H1 (cell line): ENCODE measurements around the gene GNG12. TPM values are rescaled to one million over a fixed set of nuclear protein-coding genes. Genes with fewer than 3 reads are reported as not detected.

ENCODE experiments used
- CTCF ChIA-PET: fragments of 300-600 bp; sonication (Branson Sonifier 250); formaldehyde crosslinking; loops from one replicate; lab custom pipeline; 2021; ENCODE audit not compliant: partially characterized antibody; lab: Charles Lee
- POLR2A ChIA-PET: fragments of 300-600 bp; sonication (Branson Sonifier 250); formaldehyde crosslinking; loops from one replicate; lab custom pipeline; 2021; ENCODE audit warnings: inconsistent platforms; ENCODE audit not compliant: partially characterized antibody; lab: Charles Lee
- DNase-seq, 2 experiments: peaks; one replicate each; pipeline versions ENCODE4 v3.0.0 to v3.0.0-alpha.2; 2010 to 2022; ENCODE audit warnings: low spot score in 2 of 2, low read depth in 1 of 2, mixed read lengths in 1 of 2
- FAIRE-seq: peaks from 2 replicates; lab custom pipeline; 2011; peaks lifted over from hg19 to GRCh38; lab: Jason Lieb, UNC
- H2AFZ ChIP-seq: 2 replicates; pipeline ENCODE4 v1.8.1; 2012; ENCODE audit warnings: low read length, inconsistent platforms
- H2AK5ac ChIP-seq: 2 replicates; pipeline ENCODE4 v1.6.1; 2013; ENCODE audit warnings: low read depth, low read length
- H2BK120ac ChIP-seq: replicated peaks from 2 replicates; pipeline ENCODE3; 2013; ENCODE audit warnings: low read depth, low read length, inconsistent platforms
- H2BK12ac ChIP-seq: 2 replicates; pipeline ENCODE4 v1.6.1; 2013; ENCODE audit warnings: low read depth, low read length
- H2BK15ac ChIP-seq: 2 replicates; pipeline ENCODE4 v1.6.1; 2013; ENCODE audit warnings: low read length
- H2BK20ac ChIP-seq: 2 replicates; pipeline ENCODE4 v1.6.1; 2013; ENCODE audit warnings: low read length
- H2BK5ac ChIP-seq: 2 replicates; pipeline ENCODE4 v1.6.1; 2013; ENCODE audit warnings: low read depth, low read length
- H3K14ac ChIP-seq: 2 replicates; pipeline ENCODE4 v1.6.1; 2013; ENCODE audit warnings: inconsistent platforms; ENCODE audit not compliant: insufficient read length
- H3K18ac ChIP-seq: 2 replicates; pipeline ENCODE4 v1.6.1; 2013; ENCODE audit warnings: low read length; ENCODE audit errors: extremely low read depth
- H3K23ac ChIP-seq: 2 replicates; pipeline ENCODE4 v1.6.1; 2013; ENCODE audit warnings: inconsistent platforms; ENCODE audit not compliant: insufficient read length
- H3K23me2 ChIP-seq: 2 replicates; pipeline ENCODE4 v1.6.1; 2013; ENCODE audit warnings: low read depth, low read length
- H3K27ac ChIP-seq: 2 replicates; pipeline ENCODE4 v1.6.1; 2011; ENCODE audit warnings: low read depth, low read length, inconsistent platforms
- H3K27me3 ChIP-seq, 4 experiments: replicated peaks in 1 of 4; 1 replicate in 1 of 4; 2 replicates in 3 of 4; pipeline versions ENCODE4 v1.6.1 to v1.8.1; 2011 to 2013; ENCODE audit warnings: low read length in 3 of 4, mild to moderate bottlenecking in 3 of 4, inconsistent platforms in 2 of 4, mixed read lengths in 2 of 4, moderate library complexity in 1 of 4; ENCODE audit not compliant: control insufficient read depth in 3 of 4, insufficient read depth in 3 of 4; ENCODE audit errors: extremely low read depth in 1 of 4
- H3K36me3 ChIP-seq, 4 experiments: 2 replicates each; pipeline versions ENCODE4 v1.6.1 to v1.8.1; 2011 to 2013; ENCODE audit warnings: mild to moderate bottlenecking in 4 of 4, low read length in 3 of 4, moderate library complexity in 2 of 4, control low read depth in 1 of 4, inconsistent platforms in 1 of 4; ENCODE audit not compliant: insufficient read depth in 4 of 4, control insufficient read depth in 2 of 4
- H3K4ac ChIP-seq: replicated peaks from 2 replicates; pipeline ENCODE3; 2013; ENCODE audit warnings: low read length, low read depth, mixed read lengths, inconsistent platforms; ENCODE audit not compliant: insufficient read length
- H3K4me1 ChIP-seq, 4 experiments: replicated peaks in 1 of 4; 1 replicate in 1 of 4; 2 replicates in 3 of 4; pipeline versions ENCODE4 v1.6.1 to v1.8.1; 2011 to 2013; ENCODE audit warnings: low read length in 3 of 4, inconsistent platforms in 2 of 4, mixed read lengths in 1 of 4; ENCODE audit not compliant: insufficient read depth in 4 of 4, control insufficient read depth in 3 of 4
- H3K4me2 ChIP-seq, 2 experiments: 2 replicates each; pipeline versions ENCODE4 v1.6.1 to v1.8.1; 2011 to 2013; ENCODE audit warnings: low read depth in 2 of 2, low read length in 2 of 2, control low read depth in 1 of 2, inconsistent platforms in 1 of 2, mild to moderate bottlenecking in 1 of 2; ENCODE audit not compliant: insufficient read depth in 1 of 2
- H3K4me3 ChIP-seq, 4 experiments: fragments of 200-600, 300-600 bp in 1 of 4; sonication (generic), shearing (Covaris generic), sonication (Bioruptor Twin) in 1 of 4; 2 replicates each; pipeline versions ENCODE4 v1.5.1 to v1.8.1; 2011 to 2016; ENCODE audit warnings: low read length in 4 of 4, low read depth in 3 of 4, control low read depth in 2 of 4, inconsistent platforms in 2 of 4, mild to moderate bottlenecking in 2 of 4, mixed read lengths in 1 of 4, moderate library complexity in 1 of 4; ENCODE audit not compliant: insufficient read depth in 2 of 4; ENCODE audit errors: extremely low read depth in 1 of 4
- H3K56ac ChIP-seq: replicated peaks from 2 replicates; pipeline ENCODE3; 2013; ENCODE audit warnings: low read depth, mild to moderate bottlenecking, mixed read lengths, low read length, inconsistent platforms; ENCODE audit not compliant: insufficient read length
- H3K79me1 ChIP-seq: 2 replicates; pipeline ENCODE4 v1.6.1; 2013; ENCODE audit warnings: low read depth, low read length, control low read depth
- H3K79me2 ChIP-seq, 2 experiments: 2 replicates each; pipeline versions ENCODE4 v1.6.1 to v1.8.1; 2012 to 2013; ENCODE audit warnings: low read length in 2 of 2, mild to moderate bottlenecking in 2 of 2, inconsistent platforms in 1 of 2; ENCODE audit not compliant: insufficient read depth in 2 of 2, control insufficient read depth in 1 of 2
- H3K9ac ChIP-seq, 4 experiments: replicated peaks in 1 of 4; 1 replicate in 1 of 4; 2 replicates in 3 of 4; pipeline versions ENCODE4 v1.6.1 to v1.8.1; 2011 to 2013; ENCODE audit warnings: low read depth in 3 of 4, low read length in 3 of 4, control low read depth in 2 of 4, mild to moderate bottlenecking in 2 of 4, moderate library complexity in 2 of 4, inconsistent platforms in 1 of 4; ENCODE audit errors: extremely low read depth in 1 of 4
- H3K9me3 ChIP-seq, 2 experiments: 2 replicates each; pipeline versions ENCODE4 v1.6.1 to v1.8.1; 2012 to 2013; ENCODE audit warnings: mild to moderate bottlenecking in 2 of 2, moderate library complexity in 2 of 2, control low read depth in 1 of 2, inconsistent platforms in 1 of 2, low read depth in 1 of 2, low read length in 1 of 2, mixed read lengths in 1 of 2; ENCODE audit not compliant: insufficient read depth in 2 of 2
- H4K20me1 ChIP-seq, 2 experiments: replicated peaks in 1 of 2; 2 replicates each; pipeline versions ENCODE3 to v1.8.1; 2011 to 2013; ENCODE audit warnings: inconsistent platforms in 2 of 2, low read length in 2 of 2, mild to moderate bottlenecking in 1 of 2; ENCODE audit not compliant: insufficient read depth in 2 of 2, control insufficient read depth in 1 of 2
- H4K5ac ChIP-seq: 2 replicates; pipeline ENCODE4 v1.6.1; 2013; ENCODE audit warnings: low read length, low read depth, mixed read lengths, inconsistent platforms; ENCODE audit not compliant: insufficient read length
- H4K8ac ChIP-seq: 2 replicates; pipeline ENCODE4 v1.8.0; 2013; ENCODE audit warnings: mild to moderate bottlenecking, moderate library complexity, low read length, inconsistent platforms; ENCODE audit not compliant: insufficient read depth; ENCODE audit errors: extremely low read depth
- H4K91ac ChIP-seq: replicated peaks from 2 replicates; pipeline ENCODE3; 2013; ENCODE audit warnings: low read length, mixed read lengths, inconsistent platforms; ENCODE audit not compliant: insufficient read length
- ATF2 ChIP-seq: IDR thresholded peaks from 2 replicates; pipeline ENCODE4 v1.6.1; 2012; ENCODE audit warnings: low read length, inconsistent platforms
- CREB1 ChIP-seq: IDR thresholded peaks from 2 replicates; pipeline ENCODE4 v1.6.1; 2012; ENCODE audit warnings: inconsistent platforms
- MAFK ChIP-seq: IDR thresholded peaks from 2 replicates; pipeline ENCODE4 v1.6.1; 2012; ENCODE audit warnings: low read depth, mild to moderate bottlenecking, improper control_type of control experiment, low read length
- SRF ChIP-seq: IDR thresholded peaks from 2 replicates; pipeline ENCODE4 v1.6.1; 2011; ENCODE audit warnings: mild to moderate bottlenecking, low read depth, low read length, moderate library complexity
- WGBS, 2 experiments: shearing (Covaris generic) in 1 of 2; methylation state at CpG; one replicate each; pipeline versions ENCODE4 v1.1.6 to v1.1.7; 2013 to 2015; ENCODE audit warnings: low lambda C conversion rate in 2 of 2, mixed read lengths in 2 of 2, inconsistent platforms in 1 of 2, low coverage in 1 of 2, missing lambda C conversion rate in 1 of 2; ENCODE audit not compliant: insufficient replicate concordance in 2 of 2, insufficient coverage in 1 of 2, insufficient read length in 1 of 2; ENCODE audit errors: extremely low coverage in 1 of 2, missing lambda C conversion rate in 1 of 2; 5-methylcytosine and 5-hydroxymethylcytosine counted together
- polyA plus RNA-seq, 7 experiments: library from polyadenylated mRNA; depleted of rRNA in 3 of 7; stranded (reverse) in 5 of 7; unstranded in 2 of 7; fragments of >200 nt in 5 of 7; fragments of 200-250 nt in 2 of 7; gene quantifications; 1 replicate in 5 of 7; 2 replicates in 1 of 7; 4 replicates in 1 of 7; pipeline versions ENCODE4 v1.2.1 to v1.2.3, GENCODE V29; 2011 to 2013; ENCODE audit warnings: missing spikeins in 2 of 7, mixed read lengths in 2 of 7
- total RNA-seq: library from RNA; stranded (reverse); fragmentation: NEBNext Ultra II Directional; extraction: Animal tissue kit (Norgen Biotek cat#: 25700); gene quantifications from 2 replicates; pipeline ENCODE4 v1.2.1, GENCODE V29; 2021

The GNG12 gene
- total and polyA plus RNA-seq, 2 of the 8 experiments (the other 6 are each of a cell fraction or from before 2014, with no cell fraction given) = 11.4 to 35.8 TPM

- H2BK120ac ChIP-seq = no peak overlapping the region
- H4K5ac ChIP-seq = no peak overlapping the region
- no peak overlapping the region for H2AK5ac ChIP-seq
- no peaks in the 10 kb centered on the region; the same call in 1 of the 2 replicates for H3K23me2 ChIP-seq
- H3K27me3 ChIP-seq = no peaks in the 10 kb centered on the region
- no peak overlapping the region for H3K4me2 ChIP-seq
- DNase-seq (no peak), FAIRE-seq (no peak)
- no peak overlapping the region for H3K27ac ChIP-seq
- no peak overlapping the region for H3K18ac ChIP-seq
- H4K91ac ChIP-seq = no peak overlapping the region
- no peaks in the 10 kb centered on the region for H3K9me3 ChIP-seq
- H3K23ac ChIP-seq = no peak overlapping the region
- H2AFZ ChIP-seq = no peak overlapping the region
- no peak overlapping the region for H3K14ac ChIP-seq
- H2BK20ac ChIP-seq = no peak overlapping the region
- H2BK5ac ChIP-seq = no peak overlapping the region
- no peak overlapping the region for H3K4ac ChIP-seq
- no peaks in the 10 kb centered on the region for H3K79me2 ChIP-seq
- no peaks in the 10 kb centered on the region for H3K36me3 ChIP-seq
- H2BK15ac ChIP-seq = no peak overlapping the region
- H4K20me1 ChIP-seq = no peaks in the 10 kb centered on the region
- WGBS, 2 experiments = 90 to 100% methylated on average over 1 to 2 of the region's 2 CpGs
- POLR2A ChIA-PET = interaction anchor here (0.9 to 1.4 kb wide), 2 partner anchors 9 to 12 kb away, joined by 3 read pairs; no protein-coding TSS in a partner anchor
- H3K4me3 ChIP-seq = no peak overlapping the region
- H3K56ac ChIP-seq = no peak overlapping the region
- CTCF ChIA-PET = interaction anchor here (0.6 to 5.0 kb wide), 17 partner anchors 7 to 475 kb away, joined by 3 to 29 read pairs (median 4); no protein-coding TSS in a partner anchor
- no peak overlapping the region for H4K8ac ChIP-seq
- no peaks in the 10 kb centered on the region for H3K79me1 ChIP-seq
- no peak overlapping the region for H2BK12ac ChIP-seq
- no peaks in the 10 kb centered on the region for H3K4me1 ChIP-seq
- H3K9ac ChIP-seq = no peak overlapping the region
- TF ChIP-seq CREB1 = no peak
- no peak for TF ChIP-seq ATF2
- no peak for TF ChIP-seq MAFK
- TF ChIP-seq SRF = no peak
Observed at GRCh38 chr1:67677408-67677807, 155.9 kb downstream of the GNG12 start.
